Psoas muscle (tissue), 8 donors: ENCODE measurements around the gene NDRG3. TPM values are rescaled to one million over a fixed set of nuclear protein-coding genes. Genes with fewer than 3 reads are reported as not detected.

Experiments
- ATAC-seq, 4 donors: fragments of 200-7000 bp; cut with Tn5 transposase; one replicate each; pipeline ENCODE4 v1.9.1; 2020; ENCODE audit warnings: moderate library complexity in 3 of 4, mild to moderate bottlenecking in 2 of 4
- DNase-seq, 2 donors: peaks; one replicate each; pipeline ENCODE4 v3.0.0-alpha.2; 2020
- H3K27ac ChIP-seq: fragments of 200-600 bp; one replicate; pipeline ENCODE4 v1.8.0; 2022
- H3K27me3 ChIP-seq, 3 donors: fragments of 200-600 bp in 1 of 3; one replicate each; pipeline versions ENCODE4 v1.6.1 to v1.8.0; 2013 to 2022; ENCODE audit warnings: low read length in 2 of 3, mild to moderate bottlenecking in 2 of 3, moderate library complexity in 1 of 3; ENCODE audit not compliant: insufficient read depth in 3 of 3
- H3K36me3 ChIP-seq, 2 donors: fragments of 200-600 bp in 1 of 2; one replicate each; pipeline versions ENCODE4 v1.6.1 to v1.8.0; 2013 to 2022; ENCODE audit warnings: low read depth in 1 of 2, mild to moderate bottlenecking in 1 of 2, moderate library complexity in 1 of 2; ENCODE audit not compliant: insufficient read depth in 1 of 2
- H3K4me1 ChIP-seq: fragments of 200-600 bp; one replicate; pipeline ENCODE4 v1.8.0; 2022
- H3K4me3 ChIP-seq: fragments of 200-600 bp; one replicate; pipeline ENCODE4 v1.8.0; 2022; ENCODE audit warnings: mild to moderate bottlenecking
- H3K9me3 ChIP-seq: fragments of 200-600 bp; one replicate; pipeline ENCODE4 v1.8.0; 2022
- whole genome bisulfite sequencing, 3 donors: extraction: QIAGEN DNeasy Blood & Tissue Kit; methylation state at CpG; one replicate each; pipeline versions ENCODE4 v1.1.6 to v1.1.7; 2013; 5-methylcytosine and 5-hydroxymethylcytosine counted together
- intact Hi-C, 2 donors: fragments of 100-400 bp; cut with DNase I; formaldehyde crosslinking; loops; one replicate each; pipeline versions ENCODE4 v1.11.0 to v1.14.2; 2022
- polyA plus RNA-seq, 3 donors: library from polyadenylated mRNA; stranded (reverse); fragments of 200-250 nt; gene quantifications; one replicate each; pipeline ENCODE4 v1.2.3, GENCODE V29; 2013
- total RNA-seq, 4 donors: library from RNA; stranded (reverse); fragmentation: NEBNext Ultra II Directional in 2 of 4; extraction: Animal tissue kit (Norgen Biotek cat#: 25700) in 2 of 4; gene quantifications; one replicate each; pipeline versions ENCODE4 v1.2.1 to v1.2.4, GENCODE V29; 2021 to 2023
- TF ChIP-seq, protein P1 (sequence below): fragments of 200-600 bp; IDR thresholded peaks from one replicate; pipeline ENCODE4 v1.8.0; 2022; ENCODE audit warnings: antibody characterized with exemption
- donor health status: healthy with polysubstance abuse.
- donor health status: DM: no; HTN: no; CAD: no; lungs with moderate emphysema.
- donor health status: Bipolar disorder and iron deficiency.
- donor health status: healthy.
- donor health status: DM: yes; HTN: yes; CAD: no.
- donor health status: DM: no; HTN: no; CAD: no.
- donor health status: DM: no; HTN: no; CAD: no.
- donor health status: DM: yes; HTN: yes; CAD: no.

The NDRG3 gene
- total and polyA plus RNA-seq, 7 donors = 4.3 to 25.1 (median 10.8) TPM

DNA sequence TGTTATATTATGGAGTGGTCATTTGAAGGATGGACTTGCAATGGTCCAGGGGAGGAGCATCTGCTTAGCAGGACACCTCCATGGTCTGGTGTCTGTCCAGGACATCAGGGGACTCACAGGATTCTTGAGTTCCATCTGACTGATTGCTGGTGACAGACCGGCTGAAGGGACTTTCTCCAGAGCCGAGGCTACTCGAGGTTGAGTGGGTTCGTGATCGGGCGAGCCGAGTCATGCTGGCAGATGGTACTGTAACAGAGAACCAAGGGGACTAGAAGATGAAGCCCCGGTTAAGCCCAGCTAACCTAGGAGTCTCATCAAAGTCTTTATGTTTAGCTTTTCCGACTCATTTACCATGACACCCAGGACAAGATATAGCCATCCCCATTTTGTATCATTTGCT is 92.4 kb downstream of the NDRG3 start:
- intact Hi-C loops = no loop called here
- H3K36me3 ChIP-seq = peaks cover 12 to 72% of the 10 kb centered on the region in 2 donors
- WGBS, 3 donors = 90 to 94% (median 90%) methylated on average over 9 of the region's 9 CpGs

DNA sequence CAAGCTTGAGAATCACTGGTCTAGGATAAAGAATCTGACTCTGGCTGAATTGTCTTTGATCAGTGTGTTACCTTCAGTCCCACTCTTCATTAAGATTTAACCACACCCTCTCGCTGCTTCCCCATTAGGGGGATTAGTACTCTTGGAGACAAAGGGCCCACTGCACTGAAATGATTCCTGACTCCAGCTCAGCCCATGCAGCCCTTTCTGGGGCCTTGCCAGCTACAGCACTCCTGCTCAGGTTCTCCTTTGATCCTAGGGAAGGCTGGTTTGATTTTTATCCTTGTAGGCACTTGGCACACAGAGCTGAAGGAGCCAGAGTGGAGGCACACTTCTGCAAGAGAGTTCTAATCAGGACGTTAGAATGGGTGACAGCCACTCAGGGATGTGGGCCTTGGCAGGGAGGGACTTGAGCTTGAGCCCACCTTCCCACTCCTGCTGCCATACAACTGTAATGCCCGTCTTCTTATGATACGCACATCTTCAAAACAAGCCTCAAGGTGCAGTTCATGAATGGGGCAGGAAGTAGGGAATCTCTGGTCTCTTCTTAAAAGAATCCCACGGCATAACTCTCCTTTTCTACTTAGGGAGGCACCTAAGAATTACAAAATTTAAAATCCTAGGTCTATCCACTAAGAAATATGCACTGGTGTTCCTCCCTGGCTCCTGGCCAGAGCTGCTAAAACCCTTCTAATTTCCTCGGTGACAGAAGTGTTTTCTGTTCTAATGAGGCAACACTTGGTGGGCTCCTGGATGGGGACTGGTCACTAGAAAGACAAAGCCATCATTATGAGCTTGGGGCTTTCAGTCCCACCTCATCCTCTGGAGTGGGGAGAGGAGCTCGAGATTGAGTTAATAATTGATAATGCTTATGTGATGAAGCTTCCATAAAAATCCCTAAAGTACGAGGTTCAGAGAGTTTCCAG is 98.4 kb downstream of the NDRG3 start:
- H3K9me3 ChIP-seq = no peaks in the 10 kb centered on the region
- no peak overlapping the region for H3K4me3 ChIP-seq
- H3K27me3 ChIP-seq = no peaks in the 10 kb centered on the region
- intact Hi-C loops = no loop called here
- no peak overlapping the region for H3K27ac ChIP-seq
- H3K4me1 ChIP-seq = no peaks in the 10 kb centered on the region
- no peak for ATAC-seq
- WGBS, 3 donors = 61 to 73% (median 67%) methylated on average over 8 of the region's 8 CpGs
- TF ChIP-seq, protein P1, sequence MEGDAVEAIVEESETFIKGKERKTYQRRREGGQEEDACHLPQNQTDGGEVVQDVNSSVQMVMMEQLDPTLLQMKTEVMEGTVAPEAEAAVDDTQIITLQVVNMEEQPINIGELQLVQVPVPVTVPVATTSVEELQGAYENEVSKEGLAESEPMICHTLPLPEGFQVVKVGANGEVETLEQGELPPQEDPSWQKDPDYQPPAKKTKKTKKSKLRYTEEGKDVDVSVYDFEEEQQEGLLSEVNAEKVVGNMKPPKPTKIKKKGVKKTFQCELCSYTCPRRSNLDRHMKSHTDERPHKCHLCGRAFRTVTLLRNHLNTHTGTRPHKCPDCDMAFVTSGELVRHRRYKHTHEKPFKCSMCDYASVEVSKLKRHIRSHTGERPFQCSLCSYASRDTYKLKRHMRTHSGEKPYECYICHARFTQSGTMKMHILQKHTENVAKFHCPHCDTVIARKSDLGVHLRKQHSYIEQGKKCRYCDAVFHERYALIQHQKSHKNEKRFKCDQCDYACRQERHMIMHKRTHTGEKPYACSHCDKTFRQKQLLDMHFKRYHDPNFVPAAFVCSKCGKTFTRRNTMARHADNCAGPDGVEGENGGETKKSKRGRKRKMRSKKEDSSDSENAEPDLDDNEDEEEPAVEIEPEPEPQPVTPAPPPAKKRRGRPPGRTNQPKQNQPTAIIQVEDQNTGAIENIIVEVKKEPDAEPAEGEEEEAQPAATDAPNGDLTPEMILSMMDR = no peak
- no peak for DNase-seq
- H3K36me3 ChIP-seq = peaks cover under 1 to 14% of the 10 kb centered on the region in 2 donors

More for the DNA sequence above, 92.4 kb downstream of the NDRG3 start:
- Histone ChIP-seq H3K4me3 (no peak overlapping the region), H3K9me3 (no peaks in the 10 kb centered on the region), H3K27me3 (no peaks in the 10 kb centered on the region), H3K4me1 (no peaks in the 10 kb centered on the region), H3K27ac (no peak overlapping the region)
- ATAC-seq (no peak), DNase-seq (no peak)
- TF ChIP-seq, protein P1 = no peak

DNA sequence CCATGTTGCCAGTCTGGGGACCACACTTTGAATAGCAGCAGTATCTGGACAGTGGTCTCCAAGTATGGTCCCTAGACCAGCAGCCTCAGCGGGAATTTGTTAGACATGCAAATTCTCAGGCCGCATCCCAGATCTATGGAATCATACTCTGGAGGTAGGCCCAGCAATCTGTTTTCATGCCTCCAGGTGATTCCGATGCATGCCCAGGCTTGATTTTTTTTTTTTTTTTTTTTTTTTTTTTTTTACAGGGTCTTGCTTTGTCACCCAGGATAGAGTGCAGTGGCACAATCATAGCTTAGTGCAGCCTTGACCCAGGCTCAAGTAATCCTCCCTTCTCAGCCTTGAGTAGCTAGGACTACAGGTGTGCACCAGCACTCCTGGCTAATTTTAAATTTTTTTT is 99.2 kb downstream of the NDRG3 start:
- ATAC-seq = no peak
- intact Hi-C loops = no loop called here
- TF ChIP-seq, protein P1 = no peak
- Histone ChIP-seq H3K27ac (no peak overlapping the region), H3K9me3 (no peaks in the 10 kb centered on the region), H3K36me3 (peaks cover 0 to 7% of the 10 kb centered on the region in 2 donors), H3K4me1 (no peaks in the 10 kb centered on the region), H3K4me3 (no peak overlapping the region), H3K27me3 (no peaks in the 10 kb centered on the region)
- 85 to 90% (median 89%) methylated on average over 3 of the region's 3 CpGs for WGBS, 3 donors
- no peak for DNase-seq

DNA sequence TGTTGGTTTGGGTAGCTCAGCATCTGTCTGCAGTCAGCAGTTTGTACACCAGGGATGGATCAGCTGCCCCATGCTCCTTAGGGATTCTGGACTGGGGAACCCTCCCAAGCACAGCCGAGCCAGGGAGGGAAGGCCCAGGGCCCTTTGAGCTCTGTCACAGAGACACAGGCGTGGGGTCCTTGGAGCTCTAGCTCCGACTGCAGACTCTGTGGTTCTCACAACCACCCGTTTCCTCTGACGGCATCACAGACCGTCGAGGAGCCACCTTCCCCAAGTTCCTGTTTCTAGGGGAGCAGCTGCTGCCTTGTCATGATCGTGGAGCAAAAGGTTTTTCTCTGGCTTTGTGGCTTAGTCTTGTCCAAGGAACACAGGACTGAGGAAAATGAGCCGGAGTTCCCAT is 99.9 kb downstream of the NDRG3 start, which contains the start of gene SLA2:
TSS of gene SLA2 (minus strand) at position 199 of the 400 bp plus-strand sequence. CDS start 4,861 bp downstream, outside the sequence.
- DNase-seq (no peak), ATAC-seq (no peak)
- Histone ChIP-seq H3K27me3 (no peaks in the 10 kb centered on the region), H3K4me1 (no peaks in the 10 kb centered on the region), H3K4me3 (no peak within 1 kb of the TSS), H3K27ac (no peak within 1 kb of the TSS), H3K9me3 (no peaks in the 10 kb centered on the region), H3K36me3 (no peaks in the 10 kb centered on the region)
- WGBS, 3 donors = 23 to 34% (median 33%) methylated on average over 9 of the region's 9 CpGs
- TF ChIP-seq, protein P1 = no peak
- intact Hi-C loops = no loop called here
